HG03520 (cell line): ENCODE results near the gene RAB10.
"Not testable (repeated sequence)": the region's sequence is repeated elsewhere in the genome, so short reads cannot be mapped to it uniquely, and the experiment has no call there.

ENCODE experiments used
- ATAC-seq: cut with Tn5 transposase; IDR thresholded peaks from one replicate; pipeline ENCODE4 v1.9.1; 2021; ENCODE audit warnings: mild to moderate bottlenecking, moderate library complexity; ENCODE audit not compliant: unreplicated experiment

Gene RAB10

DNA sequence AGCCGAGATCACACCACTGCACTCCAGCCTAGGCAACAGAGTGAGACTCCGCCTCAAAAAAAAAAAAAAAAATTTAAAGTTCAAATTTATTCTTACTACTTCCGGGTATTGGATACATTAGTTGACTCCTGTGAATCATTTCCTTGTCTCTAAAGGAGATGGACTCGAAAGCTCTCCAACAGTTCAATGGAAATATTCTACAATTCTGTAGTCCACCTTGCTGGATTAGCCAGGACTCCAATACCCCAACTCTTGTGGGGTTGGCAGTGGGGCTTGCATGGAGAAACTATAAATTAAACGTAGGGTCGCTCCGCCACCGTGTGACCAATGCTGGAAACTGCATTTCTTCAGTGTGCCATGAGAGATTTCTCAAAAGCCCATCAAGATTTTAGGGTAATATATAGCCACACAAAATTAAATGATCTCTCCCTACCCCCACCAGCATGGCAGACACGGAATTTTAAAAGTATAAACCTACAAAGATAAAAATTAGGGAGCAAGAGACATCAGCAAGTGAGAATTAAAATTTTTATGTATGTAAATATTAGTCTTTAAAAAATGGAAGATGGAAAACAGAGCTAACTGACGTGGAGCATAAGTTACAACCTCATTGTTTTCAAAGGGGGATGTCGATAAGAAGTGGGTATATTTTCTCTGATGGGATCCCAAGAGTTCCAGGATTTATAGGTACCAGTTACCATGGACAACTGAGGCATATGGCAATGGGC lies 111.2 kb downstream of the RAB10 start:
- no peak for ATAC-seq

DNA sequence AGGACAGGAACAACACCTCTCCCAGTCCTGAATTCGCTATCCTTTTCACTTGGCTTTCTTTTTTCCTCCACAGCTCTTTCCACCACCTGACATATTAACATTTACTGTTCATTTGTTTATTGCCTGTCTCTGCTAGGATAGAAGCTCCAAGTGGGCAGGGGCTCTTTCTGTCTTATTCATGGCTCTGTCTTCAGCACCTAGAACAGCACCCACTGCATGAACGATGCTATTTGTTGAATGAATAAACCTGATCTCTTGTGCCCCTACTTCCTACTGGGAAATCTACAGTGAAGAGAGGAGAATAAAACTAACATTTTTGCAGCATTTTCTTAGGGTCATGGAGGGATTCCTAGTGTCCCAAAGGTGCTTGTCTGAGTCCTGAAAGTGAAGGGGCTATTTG lies 114.6 kb downstream of the RAB10 start:
- ATAC-seq: no peak

- ATAC-seq: no peak
These were observed 116.4 kb downstream of the RAB10 start for GRCh38 chr2:26150243-26150642.

- no peak for ATAC-seq
These were observed 123.7 kb downstream of the RAB10 start for GRCh38 chr2:26157580-26157979.

- no peak for ATAC-seq
These were observed 128.0 kb downstream of the RAB10 start for GRCh38 chr2:26161926-26162325.

- no peak for ATAC-seq
These were observed 129.1 kb downstream of the RAB10 start for GRCh38 chr2:26162963-26163362.

DNA sequence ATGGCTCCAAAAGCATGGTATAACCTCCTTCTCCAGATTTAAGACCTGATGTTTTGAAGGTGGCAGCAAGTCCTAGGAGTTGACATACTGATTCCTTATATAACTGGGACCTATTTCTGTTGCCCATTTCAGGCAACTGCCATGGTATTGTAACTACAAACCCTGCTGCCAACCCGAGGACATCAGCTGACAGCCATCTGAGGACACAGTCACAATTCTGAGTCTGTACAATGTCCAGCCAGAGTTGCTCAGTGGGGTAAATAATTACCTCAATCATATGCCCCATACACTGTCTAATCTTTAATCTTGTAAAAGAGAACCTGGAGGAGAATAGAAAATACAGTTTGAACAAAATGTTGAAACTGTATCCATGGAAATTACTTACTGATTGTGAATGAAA lies 130.3 kb downstream of the RAB10 start:
- no peak for ATAC-seq

GRCh38 chr2:26164641-26165211 lies 130.8 kb downstream of the RAB10 start:
- ATAC-seq: no peak

- ATAC-seq: no peak
These were observed 131.5 kb downstream of the RAB10 start for GRCh38 chr2:26165403-26165802.

GRCh38 chr2:26166541-26166940 lies 132.7 kb downstream of the RAB10 start:
- ATAC-seq: not testable (repeated sequence)

GRCh38 chr2:26168785-26169184 lies 134.9 kb downstream of the RAB10 start:
- ATAC-seq: no peak

DNA sequence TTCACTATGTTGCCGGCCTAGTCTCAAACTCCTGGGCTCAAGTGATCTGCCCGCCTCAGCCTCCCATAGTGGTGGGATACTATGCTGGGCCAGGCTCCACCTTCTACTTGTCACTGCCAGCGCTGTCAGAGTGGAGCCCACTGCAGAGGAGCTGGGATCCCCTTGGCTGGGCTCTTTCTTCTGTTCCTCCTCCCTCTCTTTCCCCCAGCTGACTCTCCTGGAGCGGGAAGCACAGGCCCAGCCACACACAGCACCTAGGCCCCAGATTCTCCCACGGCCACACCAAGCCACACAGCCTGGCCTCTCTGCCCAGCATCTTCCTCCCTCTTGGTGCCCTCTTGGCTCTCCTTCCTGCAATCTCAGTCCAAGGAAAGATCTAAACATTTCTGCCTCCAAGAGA lies 135.3 kb downstream of the RAB10 start:
- no peak for ATAC-seq

DNA sequence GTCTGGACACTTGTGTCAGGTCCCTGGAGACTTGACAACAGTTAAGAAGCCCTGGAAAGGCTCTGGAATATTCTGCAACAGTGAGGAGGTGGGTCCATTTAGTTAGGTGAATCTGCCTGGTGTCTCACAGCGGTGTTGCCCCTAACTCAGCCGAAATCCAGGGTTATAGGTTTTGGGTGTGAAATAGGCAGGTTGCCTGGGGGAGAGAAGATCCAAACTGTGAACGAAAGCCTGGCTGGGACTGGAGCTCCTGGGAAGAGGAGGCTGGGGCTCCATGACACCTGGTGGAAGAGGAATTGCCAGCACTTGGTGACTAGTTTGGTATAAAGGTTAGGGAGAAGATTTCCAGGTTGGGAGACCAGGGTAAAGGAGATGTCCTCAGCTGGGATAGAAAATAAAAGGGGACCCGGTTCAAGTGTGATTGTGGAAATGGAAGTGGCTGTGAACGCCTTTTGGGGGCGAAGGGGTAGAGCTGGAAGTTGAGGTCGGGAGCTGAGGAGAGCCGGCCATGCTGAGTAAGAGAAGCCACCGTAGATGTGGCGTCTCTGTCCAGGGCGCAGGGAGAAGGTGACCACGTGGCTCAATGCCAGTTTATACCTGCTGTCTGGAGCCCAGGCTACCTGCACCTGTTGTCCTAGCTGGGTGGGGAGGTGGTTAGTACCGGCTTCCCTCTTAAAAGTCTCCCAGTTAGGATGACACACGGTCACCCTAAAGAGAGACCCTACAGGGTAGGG lies 136.0 kb downstream of the RAB10 start:
- ATAC-seq: no peak

GRCh38 chr2:26170795-26171194 lies 136.9 kb downstream of the RAB10 start:
- ATAC-seq: no peak

- ATAC-seq: no peak
These were observed 138.4 kb downstream of the RAB10 start for GRCh38 chr2:26172189-26172870.

DNA sequence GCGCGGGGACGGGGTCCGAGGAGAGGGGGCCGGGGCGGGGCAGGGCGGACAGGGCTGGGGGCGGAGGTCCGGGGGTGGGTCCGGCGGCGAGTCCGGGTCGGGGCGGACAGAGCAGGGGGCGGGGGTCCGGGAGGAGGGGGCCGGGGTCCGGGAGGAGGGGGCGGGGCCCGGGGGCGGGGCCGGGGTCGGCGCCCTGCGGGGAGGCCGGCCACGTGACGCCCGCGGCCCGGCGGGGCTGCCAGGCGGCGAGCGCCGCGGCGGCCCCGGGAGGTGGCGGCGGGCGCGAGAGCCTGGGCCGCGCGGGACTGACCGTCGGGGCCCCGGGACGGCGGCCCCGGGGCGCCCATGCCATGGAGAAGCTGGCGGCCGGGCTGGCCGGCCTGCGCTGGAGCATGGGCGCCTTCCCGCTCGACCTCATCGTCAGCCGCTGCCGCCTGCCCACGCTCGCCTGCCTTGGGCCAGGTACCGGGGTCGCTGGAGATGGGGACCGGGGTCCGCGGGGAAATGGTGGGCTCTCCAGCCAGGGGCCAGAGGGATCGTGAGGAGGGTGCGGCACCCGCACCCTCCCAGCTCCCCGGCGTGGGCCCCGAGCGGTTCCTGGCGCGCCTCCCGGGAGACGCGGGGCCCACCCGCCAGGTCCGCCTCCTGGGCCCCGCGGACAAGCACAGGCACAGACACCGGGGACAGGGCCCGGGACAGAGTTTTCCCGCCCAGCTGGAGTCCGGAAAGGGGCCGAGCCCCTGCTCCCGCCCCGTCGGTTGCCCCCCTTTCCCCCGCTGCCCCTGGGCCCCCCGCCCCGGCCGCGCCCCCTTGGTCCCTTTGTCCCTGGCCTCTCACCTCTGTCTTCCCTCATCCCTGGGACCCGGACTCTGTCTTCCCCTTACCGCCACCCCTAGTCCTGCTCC lies 139.2 kb downstream of the RAB10 start, which contains the start of gene GAREM2:
GAREM2 (plus strand) TSS at position 218 of the 905 bp plus-strand sequence; CDS start at position 351, 133 bp downstream.
- ATAC-seq: no peak

DNA sequence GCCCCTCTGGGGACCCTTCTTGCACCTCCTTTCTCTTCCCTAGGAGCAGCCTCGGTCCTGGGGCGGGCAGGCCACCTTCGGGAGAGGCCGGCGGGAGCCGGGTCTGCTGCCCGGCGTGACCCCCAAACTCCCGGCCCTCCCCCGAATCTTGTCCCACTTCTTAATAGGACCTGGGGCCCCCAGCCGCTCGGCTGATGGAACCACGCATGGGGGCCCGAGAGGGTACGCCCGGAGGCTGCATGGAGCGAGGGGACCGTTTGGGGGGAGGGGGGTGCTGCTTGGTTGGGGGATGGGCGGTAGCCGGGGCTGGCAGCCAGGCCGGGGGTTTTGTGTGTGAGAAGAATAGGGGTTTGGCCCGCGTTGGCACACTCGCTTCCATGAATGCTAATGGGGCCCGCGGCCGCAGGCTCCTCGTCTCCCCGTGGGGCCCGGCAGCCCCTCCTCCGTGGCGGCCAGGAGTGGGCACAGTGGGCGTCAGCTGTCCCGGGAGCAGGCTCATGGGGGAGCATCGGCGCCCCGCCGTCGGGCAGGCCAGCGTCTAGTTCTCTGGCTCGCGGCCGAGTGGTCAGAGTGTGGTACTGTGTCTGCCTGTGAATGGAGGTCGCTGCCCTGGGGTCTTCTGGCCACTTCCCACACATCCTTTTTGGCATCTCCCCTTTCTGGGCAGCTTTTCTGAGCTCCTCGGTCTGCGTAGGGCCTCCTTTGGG lies 140.0 kb downstream of the RAB10 start:
- ATAC-seq: no peak

GRCh38 chr2:26174691-26175465 lies 141.0 kb downstream of the RAB10 start:
- ATAC-seq: no peak
